Common myeloid progenitor, CD34-positive (primary cell): ENCODE results near the gene LRMDA.

Experiments
- CTCF ChIA-PET: fragments of 350-600 bp; sonication (Branson Sonifier 250); formaldehyde crosslinking; loops from one replicate; lab custom pipeline; 2021; ENCODE audit warnings: antibody characterized with exemption; lab: Charles Lee
- POLR2A ChIA-PET: fragments of 350-600 bp; sonication (Branson Sonifier 250); formaldehyde crosslinking; loops from one replicate; lab custom pipeline; 2021; ENCODE audit warnings: antibody characterized with exemption; lab: Charles Lee
- DNase-seq, 3 donors: peaks; one replicate each; pipeline versions ENCODE4 v3.0.0 to v3.0.0-alpha.2; 2013
- H3K27ac ChIP-seq, 2 experiments: 1 replicate in 1 of 2; 2 replicates in 1 of 2; pipeline ENCODE4 v1.7.0; 2013; ENCODE audit warnings: inconsistent platforms in 2 of 2, low read length in 2 of 2, mild to moderate bottlenecking in 2 of 2, low read depth in 1 of 2, moderate library complexity in 1 of 2; ENCODE audit not compliant: severe bottlenecking in 2 of 2, insufficient read depth in 1 of 2, poor library complexity in 1 of 2
- H3K27me3 ChIP-seq, 5 experiments: replicated peaks in 2 of 5; 1 replicate in 3 of 5; 2 replicates in 2 of 5; pipeline versions ENCODE4 v1.6.1 to v1.7.0; 2013; ENCODE audit warnings: low read length in 4 of 5, mild to moderate bottlenecking in 2 of 5, moderate library complexity in 2 of 5, inconsistent platforms in 1 of 5; ENCODE audit not compliant: insufficient read depth in 5 of 5, control insufficient read depth in 4 of 5
- H3K36me3 ChIP-seq, 4 experiments: 1 replicate in 2 of 4; 2 replicates in 2 of 4; pipeline versions ENCODE4 v1.6.1 to v1.7.0; 2013; ENCODE audit warnings: low read length in 3 of 4, control low read depth in 1 of 4, mild to moderate bottlenecking in 1 of 4; ENCODE audit not compliant: control insufficient read depth in 4 of 4, insufficient read depth in 4 of 4
- H3K4me1 ChIP-seq, 4 experiments: 1 replicate in 3 of 4; 2 replicates in 1 of 4; pipeline versions ENCODE4 v1.6.1 to v1.7.1; 2013; ENCODE audit warnings: low read length in 3 of 4, mild to moderate bottlenecking in 3 of 4, control low read depth in 1 of 4, inconsistent platforms in 1 of 4, moderate library complexity in 1 of 4; ENCODE audit not compliant: control insufficient read depth in 4 of 4, insufficient read depth in 4 of 4; ENCODE audit errors: control extremely low read depth in 1 of 4
- H3K4me3 ChIP-seq, 7 experiments: 1 replicate in 4 of 7; 2 replicates in 3 of 7; pipeline versions ENCODE4 v1.5.1 to v1.7.0; 2013; ENCODE audit warnings: mild to moderate bottlenecking in 7 of 7, low read length in 6 of 7, moderate library complexity in 6 of 7, inconsistent platforms in 2 of 7, low read depth in 2 of 7, control low read depth in 1 of 7; ENCODE audit not compliant: insufficient read depth in 4 of 7, control insufficient read depth in 1 of 7; ENCODE audit errors: extremely low read depth in 1 of 7
- H3K9me3 ChIP-seq, 5 experiments: 1 replicate in 4 of 5; 2 replicates in 1 of 5; pipeline versions ENCODE4 v1.6.1 to v1.7.1; 2013; ENCODE audit warnings: low read length in 4 of 5, mild to moderate bottlenecking in 2 of 5, inconsistent platforms in 1 of 5, low read depth in 1 of 5, moderate library complexity in 1 of 5; ENCODE audit not compliant: control insufficient read depth in 4 of 5, insufficient read depth in 2 of 5; ENCODE audit errors: control extremely low read depth in 1 of 5
- WGBS: methylation state at CpG from one replicate; pipeline ENCODE4 v1.1.5; 2013; ENCODE audit not compliant: insufficient coverage; 5-methylcytosine and 5-hydroxymethylcytosine counted together

The LRMDA gene

DNA sequence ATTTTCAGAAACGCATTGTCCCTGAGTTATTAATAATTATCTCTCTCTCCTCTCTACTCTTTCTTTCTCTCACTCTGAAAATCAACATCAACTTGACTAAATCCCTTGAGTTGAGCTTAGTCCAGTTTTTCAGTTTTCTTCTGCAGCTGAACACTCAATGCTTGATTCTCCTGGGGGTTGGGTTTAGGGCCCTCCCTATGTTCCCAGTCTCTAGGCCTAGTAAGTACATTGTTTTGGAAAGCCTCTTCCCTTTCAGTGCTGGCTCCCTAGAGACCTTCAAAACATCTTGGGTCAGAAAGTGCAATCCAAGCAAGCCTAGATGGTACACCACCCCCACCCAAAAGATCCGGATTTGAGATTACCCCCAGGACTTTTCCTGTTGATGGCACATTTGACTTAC lies 488.5 kb downstream of the LRMDA start:
- WGBS, result 100% methylated on average over 1 of the region's 2 CpGs
- H3K4me3 ChIP-seq, result no peak overlapping the region
- POLR2A ChIA-PET, result no interaction called here
- no peak overlapping the region for H3K27ac ChIP-seq
- peaks cover 0 to 7% (median 3%) of the 10 kb centered on the region in 4 experiments for H3K4me1 ChIP-seq
- H3K27me3 ChIP-seq, result no peaks in the 10 kb centered on the region
- no peaks in the 10 kb centered on the region for H3K36me3 ChIP-seq
- H3K9me3 ChIP-seq, result no peaks in the 10 kb centered on the region
- CTCF ChIA-PET, result interaction anchor here (3.3 kb wide), 1 partner anchor 10 kb away, joined by 15 read pairs; no protein-coding TSS in a partner anchor
- DNase-seq, result no peak

DNA sequence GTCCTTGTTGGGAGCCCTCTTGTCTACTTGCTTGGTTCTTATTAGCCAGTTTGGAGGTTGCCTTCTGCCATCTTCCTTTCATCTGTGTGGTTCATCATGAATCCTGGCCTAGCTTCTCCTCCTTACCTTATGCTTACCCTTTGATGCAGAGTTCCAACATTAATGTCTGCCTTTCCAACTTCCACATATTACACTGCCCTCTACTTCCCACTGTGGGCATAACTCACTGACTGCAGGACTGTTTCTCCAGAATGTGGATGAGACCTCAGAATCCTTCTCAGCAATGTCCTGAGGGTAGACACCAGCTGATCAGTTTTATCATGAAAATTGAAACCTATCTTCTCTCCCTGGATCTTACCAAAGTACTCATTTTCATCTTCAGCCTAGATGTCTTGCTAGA lies 491.0 kb downstream of the LRMDA start:
- peaks cover 0 to 7% (median 4%) of the 10 kb centered on the region in 4 experiments for H3K4me1 ChIP-seq
- H3K27me3 ChIP-seq, result no peaks in the 10 kb centered on the region
- CTCF ChIA-PET, result no interaction called here
- H3K36me3 ChIP-seq, result no peaks in the 10 kb centered on the region
- no peak overlapping the region for H3K27ac ChIP-seq
- POLR2A ChIA-PET, result no interaction called here
- no peaks in the 10 kb centered on the region for H3K9me3 ChIP-seq
- no peak overlapping the region for H3K4me3 ChIP-seq
- DNase-seq, result no peak

DNA sequence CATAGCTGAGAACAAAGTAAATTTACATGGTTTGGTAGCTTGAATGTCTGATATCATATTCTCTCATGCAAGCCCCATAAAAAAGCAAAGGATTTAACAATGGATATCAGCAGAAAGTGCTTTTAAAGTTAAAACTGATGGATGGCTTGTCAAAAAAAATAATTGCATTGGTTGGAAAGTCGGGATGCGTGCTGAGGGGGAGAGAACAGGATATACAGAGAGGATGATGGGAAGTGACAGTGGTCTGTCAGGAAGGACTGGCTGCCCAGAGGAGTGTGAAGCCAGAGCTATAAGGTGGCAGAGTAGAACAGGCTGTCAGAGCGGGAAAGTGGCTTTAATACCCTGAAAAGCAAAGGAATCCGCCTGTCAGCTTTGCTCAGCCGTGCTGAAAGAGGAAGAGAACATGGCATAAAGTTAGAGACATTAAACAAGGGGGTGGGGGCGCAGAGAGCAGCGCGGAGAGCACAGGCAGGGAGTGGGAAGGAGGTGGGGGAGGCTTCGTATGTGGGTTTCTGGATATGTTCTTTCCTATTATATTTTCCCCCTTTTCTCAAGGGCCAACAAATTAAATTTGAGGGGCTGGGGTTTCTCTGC lies 493.0 kb downstream of the LRMDA start:
- no peaks in the 10 kb centered on the region for H3K27me3 ChIP-seq
- 15% methylated on average over 4 of the region's 9 CpGs for WGBS
- CTCF ChIA-PET, result interaction anchor here (0.6 to 1.8 kb wide), 3 partner anchors 14 to 1081 kb away, joined by 3 to 6 read pairs (median 3); no protein-coding TSS in a partner anchor
- peak in 2 of 3 donors; percentile 40 to 58 for DNase-seq
- no peaks in the 10 kb centered on the region for H3K9me3 ChIP-seq
- no peaks in the 10 kb centered on the region for H3K36me3 ChIP-seq
- peaks cover 0 to 7% (median 4%) of the 10 kb centered on the region in 4 experiments for H3K4me1 ChIP-seq
- no peak overlapping the region for H3K27ac ChIP-seq
- POLR2A ChIA-PET, result no interaction called here
- H3K4me3 ChIP-seq, result peak overlapping the region in 4 of 7 experiments; percentile 11 to 61 (median 54)

DNA sequence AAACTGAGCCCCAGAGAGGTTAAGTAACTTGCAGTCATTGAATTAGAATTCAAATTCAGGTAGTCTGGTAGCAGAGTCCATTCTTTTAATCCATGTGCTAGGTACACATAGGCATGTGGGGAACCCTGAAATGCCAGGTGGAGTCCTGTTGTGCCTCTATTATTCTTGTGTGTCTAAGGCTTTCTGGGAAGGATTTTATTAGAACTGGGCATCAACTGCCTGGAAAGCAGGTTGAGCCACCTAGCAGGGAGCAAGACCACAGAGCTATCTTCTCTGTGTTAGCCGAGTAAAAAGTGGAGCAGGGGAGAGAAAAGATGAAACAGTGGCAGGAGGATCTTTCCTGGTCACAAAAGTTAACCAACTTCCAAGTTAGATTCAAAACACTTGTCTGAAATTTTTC lies 494.6 kb downstream of the LRMDA start:
- CTCF ChIA-PET, result interaction anchor here (1.8 kb wide), 1 partner anchor 15 kb away, joined by 6 read pairs; no protein-coding TSS in a partner anchor
- WGBS, result 100% methylated on average over 1 of the region's 1 CpG

DNA sequence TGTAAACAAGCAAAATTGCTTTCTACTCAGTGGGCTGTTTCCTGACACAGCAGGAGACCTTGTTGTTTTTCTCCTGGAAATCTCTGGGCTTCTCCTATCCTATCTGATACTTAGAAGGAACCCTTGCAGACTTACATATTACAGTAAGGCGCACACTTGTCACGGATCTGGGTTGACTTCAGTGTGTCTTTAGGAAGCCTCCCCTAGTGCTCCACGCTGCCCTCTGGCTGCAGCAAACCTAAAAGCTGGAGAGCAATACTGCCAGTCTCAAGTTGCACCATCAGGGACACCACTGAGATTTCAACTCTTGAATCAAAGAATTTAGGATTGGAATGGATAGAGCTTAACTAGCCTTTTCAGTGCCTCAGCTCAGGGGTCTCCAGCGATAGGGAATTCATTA lies 495.3 kb downstream of the LRMDA start:
- ChIA-PET CTCF (no interaction called here), POLR2A (no interaction called here)
- Histone ChIP-seq H3K9me3 (no peaks in the 10 kb centered on the region), H3K27ac (no peak overlapping the region), H3K4me3 (no peak overlapping the region), H3K4me1 (peaks cover 0 to 7% (median 4%) of the 10 kb centered on the region in 4 experiments), H3K36me3 (no peaks in the 10 kb centered on the region), H3K27me3 (no peaks in the 10 kb centered on the region)
- 80% methylated on average over 3 of the region's 4 CpGs for WGBS
- peak in 2 of 3 donors; percentile 76 for DNase-seq

More for the DNA sequence above, 494.6 kb downstream of the LRMDA start:
- H3K9me3 ChIP-seq, result no peaks in the 10 kb centered on the region
- no peak overlapping the region for H3K27ac ChIP-seq
- DNase-seq, result no peak
- H3K27me3 ChIP-seq, result no peaks in the 10 kb centered on the region
- H3K4me1 ChIP-seq, result peaks cover 0 to 7% (median 4%) of the 10 kb centered on the region in 4 experiments
- H3K36me3 ChIP-seq, result no peaks in the 10 kb centered on the region
- POLR2A ChIA-PET, result no interaction called here
- H3K4me3 ChIP-seq, result no peak overlapping the region

DNA sequence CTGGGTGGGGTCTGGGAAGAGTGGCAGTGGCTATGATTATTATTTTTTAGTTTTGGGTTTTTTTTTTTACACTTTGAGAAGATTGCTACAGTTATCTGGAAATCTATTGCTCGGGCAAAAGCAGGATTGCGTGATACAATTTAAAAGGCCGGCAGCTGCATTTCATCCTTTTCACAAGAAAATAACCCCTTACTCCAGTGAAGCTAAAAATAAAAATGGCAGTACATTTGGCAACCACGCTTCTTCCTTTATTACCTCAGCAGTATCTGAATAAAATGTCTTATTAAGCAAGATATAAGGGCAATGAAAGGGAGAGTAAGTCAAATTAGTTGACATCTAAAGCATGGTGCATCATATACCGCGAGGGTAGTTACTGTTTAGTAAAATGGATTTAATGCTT lies 496.8 kb downstream of the LRMDA start:
- CTCF ChIA-PET, result no interaction called here

DNA sequence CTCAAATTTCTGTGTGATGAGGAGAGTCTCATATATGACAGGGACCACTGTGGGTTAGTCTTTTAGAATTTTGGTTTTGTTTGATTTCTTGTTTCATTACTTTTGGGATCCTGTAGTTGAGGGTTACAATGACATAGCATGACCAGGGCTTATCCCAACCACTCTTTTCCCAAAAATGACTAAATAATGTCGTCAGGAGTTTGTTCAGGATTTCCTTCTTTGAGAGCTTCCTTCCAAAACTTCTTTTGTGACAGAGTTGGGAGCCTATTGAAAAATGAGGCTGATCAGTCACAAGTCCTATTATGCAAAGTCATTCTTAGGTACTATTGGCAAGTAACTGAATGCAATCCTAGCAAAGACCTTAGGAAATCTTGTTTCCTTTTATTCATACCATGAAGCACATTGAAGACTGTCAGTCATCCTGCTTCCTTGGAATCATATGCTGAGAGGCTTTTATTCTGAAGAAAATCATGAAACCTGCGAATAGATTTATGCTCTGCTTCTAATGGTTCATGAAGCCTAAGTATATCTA lies 498.3 kb downstream of the LRMDA start:
- no peaks in the 10 kb centered on the region for H3K9me3 ChIP-seq
- peaks cover 0 to 13% (median under 1%) of the 10 kb centered on the region in 4 experiments for H3K4me1 ChIP-seq
- ChIA-PET POLR2A (no interaction called here), CTCF (interaction anchor here (1.2 kb wide), 1 partner anchor 25 kb away, joined by 3 read pairs; no protein-coding TSS in a partner anchor)
- no peaks in the 10 kb centered on the region for H3K27me3 ChIP-seq
- WGBS, result no CpG with 5 or more reads among the region's 2 CpGs
- no peak overlapping the region for H3K4me3 ChIP-seq
- DNase-seq, result no peak
- H3K27ac ChIP-seq, result no peak overlapping the region
- H3K36me3 ChIP-seq, result no peaks in the 10 kb centered on the region

More for the DNA sequence above, 496.8 kb downstream of the LRMDA start:
- Histone ChIP-seq H3K4me3 (no peak overlapping the region), H3K9me3 (no peaks in the 10 kb centered on the region), H3K4me1 (peaks cover 0 to 11% (median 4%) of the 10 kb centered on the region in 4 experiments), H3K27ac (no peak overlapping the region), H3K27me3 (no peaks in the 10 kb centered on the region), H3K36me3 (no peaks in the 10 kb centered on the region)
- POLR2A ChIA-PET, result no interaction called here
- 80% methylated on average over 1 of the region's 6 CpGs for WGBS
- no peak for DNase-seq
